HCT116 (cell line): ENCODE results near the gene PGLYRP3. TPM values are rescaled to one million over a fixed set of nuclear protein-coding genes. Genes with fewer than 3 reads are reported as not detected.

Experiments used
- ATAC-seq: fragments of 200-7000 bp; cut with Tn5 transposase; 2 replicates; pipeline ENCODE4 v1.9.1; 2020; ENCODE audit warnings: mild to moderate bottlenecking, moderate library complexity
- BruUV-seq: library from RNA; stranded (reverse); fragments of 400-500 nt; replicated peaks from 2 replicates; lab custom pipeline; 2021; lab: Mats Ljungman, UMichigan
- CTCF ChIA-PET: fragments of 300-600 bp; sonication (Branson Sonifier 250); formaldehyde crosslinking; loops from one replicate; lab custom pipeline; 2021; ENCODE audit warnings: antibody characterized with exemption; lab: Charles Lee
- POLR2A ChIA-PET: fragments of 300-600, 350-600 bp; sonication (Branson Sonifier 250); formaldehyde crosslinking; loops from one replicate; lab custom pipeline; 2021; ENCODE audit warnings: antibody characterized with exemption; lab: Charles Lee
- RAD21 ChIA-PET, 2 experiments: fragments of 300-600 bp; sonication (Branson Sonifier 250); formaldehyde crosslinking; loops; one replicate each; lab custom pipeline; 2023; ENCODE audit warnings: low total read pairs in 2 of 2; ENCODE audit not compliant: uncharacterized antibody in 2 of 2, unreplicated experiment in 2 of 2, low non-redundant PET in 1 of 2; lab: Charles Lee
- DNase-seq: peaks from one replicate; pipeline ENCODE4 v3.0.0-alpha.2; 2010; ENCODE audit warnings: low read depth, low spot score
- H2AFZ ChIP-seq: fragments of 200-600 bp; shearing (Covaris generic), sonication (generic); 2 replicates; pipeline ENCODE4 v1.6.1; 2017; ENCODE audit warnings: low read depth, mixed run types, mixed read lengths, antibody characterized with exemption, low read length; ENCODE audit not compliant: poor library complexity, severe bottlenecking
- H3K27ac ChIP-seq: 2 replicates; pipeline ENCODE4 v1.5.1; 2012; ENCODE audit warnings: low read depth, low read length
- H3K27me3 ChIP-seq: fragments of 200-600 bp; sonication (generic); 2 replicates; pipeline ENCODE4 v1.6.1; 2016; ENCODE audit warnings: mixed run types, low read length, mixed read lengths; ENCODE audit not compliant: insufficient read depth
- H3K36me3 ChIP-seq, 2 experiments: fragments of 200-500 bp in 1 of 2; fragments of 200-600 bp in 1 of 2; sonication (Bioruptor generic) in 1 of 2; sonication (generic) in 1 of 2; 2 replicates each; pipeline versions ENCODE4 v1.5.1 to v1.6.1; 2014 to 2016; ENCODE audit warnings: low read length in 2 of 2, inconsistent platforms in 1 of 2, mixed read lengths in 1 of 2, mixed run types in 1 of 2; ENCODE audit not compliant: insufficient read depth in 2 of 2, control insufficient read depth in 1 of 2
- H3K4me1 ChIP-seq, 2 experiments: fragments of 200-600 bp in 1 of 2; sonication (generic) in 1 of 2; 2 replicates each; pipeline versions ENCODE4 v1.5.1 to v1.6.1; 2012 to 2017; ENCODE audit warnings: low read length in 2 of 2, inconsistent platforms in 1 of 2, mild to moderate bottlenecking in 1 of 2, mixed read lengths in 1 of 2, mixed run types in 1 of 2, moderate library complexity in 1 of 2; ENCODE audit not compliant: insufficient read depth in 2 of 2, control insufficient read depth in 1 of 2
- H3K4me2 ChIP-seq: fragments of 200-600 bp; sonication (generic); 2 replicates; pipeline ENCODE4 v1.6.1; 2017; ENCODE audit warnings: mixed run types, low read length, mixed read lengths
- H3K4me3 ChIP-seq, 2 experiments: fragments of 200-600 bp in 1 of 2; sonication (generic) in 1 of 2; replicated peaks in 1 of 2; 2 replicates each; pipeline ENCODE4 v1.5.1; 2011 to 2016; ENCODE audit warnings: low read length in 2 of 2, control low read depth in 1 of 2, low read depth in 1 of 2, mild to moderate bottlenecking in 1 of 2, mixed read lengths in 1 of 2, mixed run types in 1 of 2
- H3K79me2 ChIP-seq: fragments of 200-600 bp; sonication (generic); 2 replicates; pipeline ENCODE4 v1.6.1; 2017; ENCODE audit warnings: mild to moderate bottlenecking, mixed run types, low read length, moderate library complexity, mixed read lengths; ENCODE audit not compliant: insufficient read depth
- H3K9ac ChIP-seq: fragments of 200-600 bp; sonication (generic); 2 replicates; pipeline ENCODE4 v1.6.1; 2016; ENCODE audit warnings: low read length, mixed read lengths
- H3K9me2 ChIP-seq: fragments of 200-600 bp; sonication (generic), shearing (Covaris generic); 2 replicates; pipeline ENCODE4 v1.6.1; 2017; ENCODE audit warnings: mixed run types, mild to moderate bottlenecking, moderate library complexity; ENCODE audit not compliant: insufficient read depth
- H3K9me3 ChIP-seq, 2 experiments: fragments of 200-500 bp in 1 of 2; fragments of 200-600 bp in 1 of 2; sonication (Bioruptor generic) in 1 of 2; sonication (generic) in 1 of 2; 2 replicates each; pipeline ENCODE4 v1.6.1; 2014 to 2017; ENCODE audit warnings: low read length in 2 of 2, mixed read lengths in 2 of 2, inconsistent platforms in 1 of 2, low read depth in 1 of 2, mild to moderate bottlenecking in 1 of 2, mixed run types in 1 of 2, moderate library complexity in 1 of 2; ENCODE audit not compliant: control insufficient read depth in 1 of 2, insufficient read depth in 1 of 2
- H4K20me1 ChIP-seq: fragments of 200-600 bp; sonication (generic), shearing (Covaris generic); 2 replicates; pipeline ENCODE4 v1.6.1; 2017; ENCODE audit warnings: mixed run types, mild to moderate bottlenecking, moderate library complexity; ENCODE audit not compliant: insufficient read depth
- CTCF ChIP-seq, 3 experiments: fragments of 200-600 bp in 1 of 3; sonication (generic) in 1 of 3; IDR thresholded peaks in 2 of 3; conservative IDR thresholded peaks in 1 of 3; 2 replicates each; pipeline ENCODE4 v1.5.1; 2012 to 2017; ENCODE audit warnings: low read depth in 2 of 3, low read length in 2 of 3, antibody characterized with exemption in 1 of 3, borderline replicate concordance in 1 of 3, control low read depth in 1 of 3, mild to moderate bottlenecking in 1 of 3, mixed read lengths in 1 of 3, mixed run types in 1 of 3, moderate library complexity in 1 of 3; ENCODE audit not compliant: insufficient read depth in 1 of 3
- FOSL1 ChIP-seq: IDR thresholded peaks from 2 replicates; pipeline ENCODE4 v1.6.1; 2012; ENCODE audit warnings: low read depth
- RAD21 ChIP-seq: IDR thresholded peaks from 2 replicates; pipeline ENCODE4 v1.6.1; 2012; ENCODE audit warnings: low read depth, mild to moderate bottlenecking
- REST ChIP-seq: IDR thresholded peaks from 2 replicates; pipeline ENCODE4 v1.6.1; 2012; ENCODE audit warnings: low read depth
- SRF ChIP-seq: IDR thresholded peaks from 2 replicates; pipeline ENCODE4 v1.6.1; 2012; ENCODE audit warnings: low read depth
- TCF7L2 ChIP-seq: IDR thresholded peaks from 2 replicates; pipeline ENCODE4 v1.7.0; 2011; ENCODE audit warnings: borderline replicate concordance, inconsistent platforms; ENCODE audit not compliant: insufficient read depth, insufficient read length; ENCODE audit errors: extremely low read depth
- intact Hi-C: fragments of 100-400 bp; cut with micrococcal nuclease; formaldehyde crosslinking; loops from 2 replicates; pipeline ENCODE4 v1.10.0; 2022
- total RNA-seq: library from RNA; stranded (reverse); gene quantifications from one replicate; pipeline ENCODE4 v1.2.1, GENCODE V29; 2021; ENCODE audit not compliant: unreplicated experiment

Gene PGLYRP3
- total RNA-seq, 1 experiment from 2014 or later, result not detected

- Histone ChIP-seq H4K20me1 (no peaks in the 10 kb centered on the region), H3K4me2 (no peak overlapping the region), H3K27me3 (peaks cover 22% of the 10 kb centered on the region), H3K4me3 (no peak overlapping the region), H3K27ac (no peak overlapping the region), H3K9me2 (no peaks in the 10 kb centered on the region), H2AFZ (peak overlapping the region; percentile 33), H3K9ac (no peak overlapping the region), H3K9me3 (no peaks in the 10 kb centered on the region), H3K79me2 (no peaks in the 10 kb centered on the region), H3K4me1 (no peaks in the 10 kb centered on the region; a peak in 1 of 4 replicates), H3K36me3 (no peaks in the 10 kb centered on the region)
- BruUV-seq, result no TSS peak
- CTCF ChIA-PET, result interaction anchor here (0.8 to 6.7 kb wide), 17 partner anchors 10 to 981 kb away, joined by 3 to 133 read pairs (median 4); partner anchors contain the start of genes CHTOP and PGLYRP3
- TF ChIP-seq SRF, result no peak
- TF ChIP-seq RAD21, result peak; percentile 58
- TF ChIP-seq CTCF (IDR thresholded peaks at IDR 0.05 in 2 of 3, conservative IDR thresholded peaks at IDR 0.05 in 1 of 3; ENCODE audit: borderline replicate concordance in 1 of 3, insufficient read depth in 1 of 3, low read depth in 2 of 3, low read length in 2 of 3), result peak; percentile 58 to 70 (median 60)
- TF ChIP-seq, all 23 proteins: peak for 2
- ATAC-seq (peak; percentile 69), DNase-seq (peak; percentile 8)
- ChIA-PET RAD21 (interaction anchor here (2.0 to 3.9 kb wide), 2 partner anchors 141 to 142 kb away, joined by 7 to 21 read pairs; no protein-coding TSS in a partner anchor), POLR2A (no interaction called here)
- intact Hi-C loops, result loop anchor here (2.0 to 5.0 kb wide), 5 partner anchors 51 to 919 kb away; partner anchors contain the start of genes HAX1, S100A1 and S100A13
Observed at GRCh38 chr1:153353226-153353947, 40.6 kb upstream of the PGLYRP3 start.

- H3K27me3 ChIP-seq, result peaks cover 22% of the 10 kb centered on the region
- intact Hi-C loops, result loop anchor here (1.0 to 5.0 kb wide), 6 partner anchors 52 to 920 kb away; partner anchors contain the start of genes HAX1, S100A1 and S100A13
- H4K20me1 ChIP-seq, result no peaks in the 10 kb centered on the region
- H3K9me2 ChIP-seq, result no peaks in the 10 kb centered on the region
- no peaks in the 10 kb centered on the region for H3K79me2 ChIP-seq
- ChIA-PET RAD21 (interaction anchor here (0.6 to 3.9 kb wide), 3 partner anchors 142 to 985 kb away, joined by 3 to 21 read pairs (median 7); no protein-coding TSS in a partner anchor), POLR2A (interaction anchor here (1.0 kb wide), 1 partner anchor 216 kb away, joined by 3 read pairs; no protein-coding TSS in a partner anchor), CTCF (interaction anchor here (0.6 to 6.7 kb wide), 20 partner anchors 9 to 982 kb away, joined by 3 to 133 read pairs (median 4); partner anchors contain the start of genes CHTOP and PGLYRP3)
- no peak overlapping the region for H3K9ac ChIP-seq
- no peaks in the 10 kb centered on the region for H3K36me3 ChIP-seq
- no peaks in the 10 kb centered on the region; a peak in 1 of 4 replicates for H3K4me1 ChIP-seq
- ATAC-seq (peak; percentile 68), DNase-seq (peak; percentile 55)
- no TSS peak for BruUV-seq
- H3K9me3 ChIP-seq, result no peaks in the 10 kb centered on the region
- no peak overlapping the region for H3K27ac ChIP-seq
- no peak overlapping the region for H2AFZ ChIP-seq
- no peak overlapping the region for H3K4me3 ChIP-seq
- no peak overlapping the region for H3K4me2 ChIP-seq
- no peak for TF ChIP-seq REST
- no peak for TF ChIP-seq FOSL1
- TF ChIP-seq SRF, result no peak
- peak; percentile 82 to 85 (median 84) for TF ChIP-seq CTCF (IDR thresholded peaks at IDR 0.05 in 2 of 3, conservative IDR thresholded peaks at IDR 0.05 in 1 of 3; ENCODE audit: borderline replicate concordance in 1 of 3, insufficient read depth in 1 of 3, low read depth in 2 of 3, low read length in 2 of 3)
- TF ChIP-seq TCF7L2, result no peak
Observed at GRCh38 chr1:153352523-153352922, 39.8 kb upstream of the PGLYRP3 start.
